HFF-Myc (cell line): Measurements from ENCODE around the gene GSTO1.

Source experiments
- DNase-seq: peaks from one replicate; pipeline ENCODE4 v3.0.0-alpha.2; 2011; ENCODE audit warnings: low read depth; ENCODE audit errors: extremely low read depth
- H3K4me3 ChIP-seq: replicated peaks from 2 replicates; pipeline ENCODE4 v1.5.1; 2011; ENCODE audit warnings: low read depth, mild to moderate bottlenecking, control low read depth, low read length
- CTCF ChIP-seq: IDR thresholded peaks from 2 replicates; pipeline ENCODE4 v1.5.1; 2012; ENCODE audit warnings: mild to moderate bottlenecking, low read depth, low read length, control low read depth; ENCODE audit errors: missing control alignments

Gene GSTO1

GRCh38 chr10:104230490-104230889, 24.2 kb upstream of the GSTO1 start:
- no peak overlapping the region for H3K4me3 ChIP-seq
- TF ChIP-seq CTCF = no peak
- no peak for DNase-seq

- peak within 1 kb of the TSS; percentile 76 for H3K4me3 ChIP-seq
- DNase-seq = peak; percentile 91
- no peak for TF ChIP-seq CTCF
Observed at GRCh38 chr10:104231784-104232612, 22.7 kb upstream of the GSTO1 start, which contains the start of gene CFAP43. Gene CFAP43, minus strand, starts transcription at chr10:104232364. Its CDS starts 118 bp downstream, at chr10:104232246.

GRCh38 chr10:104232613-104233102, 22.0 kb upstream of the GSTO1 start:
- no peak for DNase-seq
- H3K4me3 ChIP-seq = peak overlapping the region; percentile 76
- no peak for TF ChIP-seq CTCF

- DNase-seq = no peak
Observed at GRCh38 chr10:104233817-104234216, 20.9 kb upstream of the GSTO1 start.

GRCh38 chr10:104234934-104235333, 19.8 kb upstream of the GSTO1 start:
- no peak for TF ChIP-seq CTCF
- no peak overlapping the region for H3K4me3 ChIP-seq
- no peak for DNase-seq

More at GRCh38 chr10:104233817-104234216, 20.9 kb upstream of the GSTO1 start:
- TF ChIP-seq CTCF = no peak
- no peak overlapping the region for H3K4me3 ChIP-seq

- no peak for TF ChIP-seq CTCF
- no peak overlapping the region for H3K4me3 ChIP-seq
Observed at GRCh38 chr10:104235801-104236200, 18.9 kb upstream of the GSTO1 start.

GRCh38 chr10:104240078-104240477, 14.6 kb upstream of the GSTO1 start:
- no peak overlapping the region for H3K4me3 ChIP-seq
- no peak for DNase-seq
- no peak for TF ChIP-seq CTCF

More at GRCh38 chr10:104235801-104236200, 18.9 kb upstream of the GSTO1 start:
- DNase-seq = no peak
